GM12801 (cell line): ENCODE data around the gene SPTBN1.

ENCODE experiments used
- TF ChIP-seq, protein P1 (sequence below): IDR thresholded peaks from one replicate; pipeline ENCODE4 v1.5.1; 2011; ENCODE audit warnings: control low read depth; ENCODE audit not compliant: insufficient read length; ENCODE audit errors: extremely low read depth

Gene SPTBN1

DNA sequence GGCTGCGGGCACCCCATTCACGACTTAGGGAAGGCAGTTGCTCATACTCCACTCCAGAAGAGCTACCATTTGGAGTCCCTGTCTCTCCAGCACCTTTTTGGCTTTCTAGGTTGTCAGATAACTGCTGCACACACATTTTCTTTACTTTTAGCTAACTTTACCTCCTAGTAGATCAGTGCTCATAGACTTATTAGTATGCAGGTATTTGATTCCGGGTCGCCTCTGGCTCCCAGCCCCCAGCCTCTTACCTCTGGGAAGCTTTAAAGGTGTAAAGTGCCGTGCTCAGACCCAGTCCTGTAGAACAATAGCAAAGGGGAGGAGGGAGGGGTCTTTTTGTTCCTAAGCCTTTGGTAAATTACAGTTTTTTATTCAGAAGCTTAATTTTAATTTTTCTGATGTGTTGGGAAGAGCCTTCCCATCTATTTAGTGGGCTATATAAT, 102.9 kb downstream of the SPTBN1 start:
- TF ChIP-seq, protein P1, sequence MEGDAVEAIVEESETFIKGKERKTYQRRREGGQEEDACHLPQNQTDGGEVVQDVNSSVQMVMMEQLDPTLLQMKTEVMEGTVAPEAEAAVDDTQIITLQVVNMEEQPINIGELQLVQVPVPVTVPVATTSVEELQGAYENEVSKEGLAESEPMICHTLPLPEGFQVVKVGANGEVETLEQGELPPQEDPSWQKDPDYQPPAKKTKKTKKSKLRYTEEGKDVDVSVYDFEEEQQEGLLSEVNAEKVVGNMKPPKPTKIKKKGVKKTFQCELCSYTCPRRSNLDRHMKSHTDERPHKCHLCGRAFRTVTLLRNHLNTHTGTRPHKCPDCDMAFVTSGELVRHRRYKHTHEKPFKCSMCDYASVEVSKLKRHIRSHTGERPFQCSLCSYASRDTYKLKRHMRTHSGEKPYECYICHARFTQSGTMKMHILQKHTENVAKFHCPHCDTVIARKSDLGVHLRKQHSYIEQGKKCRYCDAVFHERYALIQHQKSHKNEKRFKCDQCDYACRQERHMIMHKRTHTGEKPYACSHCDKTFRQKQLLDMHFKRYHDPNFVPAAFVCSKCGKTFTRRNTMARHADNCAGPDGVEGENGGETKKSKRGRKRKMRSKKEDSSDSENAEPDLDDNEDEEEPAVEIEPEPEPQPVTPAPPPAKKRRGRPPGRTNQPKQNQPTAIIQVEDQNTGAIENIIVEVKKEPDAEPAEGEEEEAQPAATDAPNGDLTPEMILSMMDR = no peak

DNA sequence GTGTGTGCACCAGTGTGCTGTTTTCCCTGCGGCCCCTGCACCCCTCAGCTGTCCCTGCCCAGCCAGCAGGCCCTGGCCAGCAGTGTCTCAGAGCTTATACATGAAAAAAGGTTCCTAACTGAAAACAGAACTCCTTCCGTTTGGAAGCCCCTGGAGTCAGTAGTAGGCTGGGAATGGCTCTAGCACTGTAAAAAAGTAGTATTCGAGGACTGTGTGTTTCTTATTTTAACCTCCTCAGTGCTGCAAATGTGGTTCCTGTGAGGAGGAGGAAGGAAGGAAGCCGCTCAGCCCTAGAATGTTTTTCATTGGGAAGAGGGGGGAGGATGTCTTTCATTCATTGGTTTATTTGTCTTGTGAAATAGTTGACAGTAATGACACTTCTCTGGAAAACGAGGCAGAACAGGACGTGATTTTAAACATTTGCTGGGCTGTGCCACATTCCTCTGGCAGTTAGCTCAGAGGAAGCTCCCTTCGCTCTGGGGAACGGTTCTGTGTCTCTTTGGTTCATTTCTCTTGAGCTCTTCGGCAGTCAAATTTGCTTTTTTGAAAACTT, 103.5 kb downstream of the SPTBN1 start:
- TF ChIP-seq, protein P1 = no peak

DNA sequence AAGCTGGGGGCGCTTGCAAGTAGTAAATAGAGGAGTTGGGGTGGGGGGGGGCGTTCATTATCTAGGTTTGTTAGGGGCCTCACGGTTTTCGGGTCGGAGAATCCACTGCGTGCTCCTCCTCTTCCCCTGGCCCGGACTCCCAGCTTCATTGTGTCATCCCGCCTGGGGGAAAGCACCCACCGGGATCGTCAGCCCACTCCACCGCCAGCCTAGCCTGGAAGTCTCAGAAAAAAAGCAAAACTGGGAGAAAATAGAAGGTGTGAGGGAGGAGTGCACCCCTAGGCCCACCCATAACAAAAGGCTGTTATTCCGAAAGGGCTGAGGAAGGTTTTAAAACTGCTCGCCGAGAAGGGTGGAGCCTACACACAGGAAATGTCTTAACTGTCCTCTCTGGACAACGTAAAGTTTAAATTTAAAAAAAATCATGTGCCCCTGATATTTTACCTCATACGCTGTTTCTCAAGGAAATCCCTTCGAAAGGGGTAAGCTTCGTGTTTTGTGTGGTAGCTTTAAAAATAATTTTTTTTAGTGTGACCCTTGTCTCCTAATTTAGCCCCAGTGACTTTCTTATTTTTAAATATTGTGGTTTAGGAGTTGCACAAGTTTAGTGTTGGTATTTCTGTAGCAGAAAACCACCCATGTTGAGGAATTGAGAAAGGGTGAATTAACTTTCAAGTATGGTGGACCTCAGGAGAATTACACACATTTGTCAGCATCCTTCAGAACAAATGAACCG, 104.2 kb downstream of the SPTBN1 start:
- TF ChIP-seq, protein P1 = no peak

DNA sequence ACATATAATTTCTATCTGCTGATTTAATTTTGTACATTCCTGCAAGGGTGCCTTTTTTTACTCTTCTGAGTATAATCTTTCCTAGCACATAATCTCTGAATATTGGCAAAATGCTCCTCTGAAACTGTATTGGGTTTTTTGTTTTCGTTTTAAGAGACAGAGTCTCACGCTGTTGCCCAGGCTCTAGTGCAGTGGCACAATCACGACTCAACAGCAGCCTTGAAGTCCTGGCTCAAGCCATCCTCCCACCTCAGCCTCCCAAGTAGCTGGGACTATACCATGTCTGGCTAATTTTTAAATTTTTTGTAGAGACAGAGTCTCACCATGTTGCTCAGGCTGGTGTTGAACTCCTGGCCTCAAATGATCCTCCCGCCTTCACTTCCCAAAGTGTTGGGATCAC, 104.9 kb downstream of the SPTBN1 start:
- TF ChIP-seq, protein P1 = no peak

DNA sequence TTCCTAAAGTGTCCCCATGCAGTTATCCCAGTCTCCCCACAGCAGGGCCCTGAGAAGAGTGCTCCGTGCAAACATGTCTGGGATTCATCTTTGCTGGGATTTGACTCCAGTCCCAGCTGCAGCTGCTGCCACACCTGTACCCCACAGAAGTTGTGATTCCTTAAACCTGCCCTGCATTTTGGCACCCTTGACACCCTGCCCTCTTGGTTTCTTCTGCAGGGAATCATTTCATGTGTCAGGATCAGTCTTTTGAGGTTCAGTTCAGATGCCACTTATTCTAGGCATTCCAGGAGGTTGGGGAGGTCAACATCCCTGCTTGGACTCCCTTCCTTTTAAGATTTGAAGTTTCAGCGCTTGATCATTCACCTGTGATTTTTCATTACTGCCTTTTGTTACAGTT, 108.3 kb downstream of the SPTBN1 start:
- TF ChIP-seq, protein P1 = no peak

DNA sequence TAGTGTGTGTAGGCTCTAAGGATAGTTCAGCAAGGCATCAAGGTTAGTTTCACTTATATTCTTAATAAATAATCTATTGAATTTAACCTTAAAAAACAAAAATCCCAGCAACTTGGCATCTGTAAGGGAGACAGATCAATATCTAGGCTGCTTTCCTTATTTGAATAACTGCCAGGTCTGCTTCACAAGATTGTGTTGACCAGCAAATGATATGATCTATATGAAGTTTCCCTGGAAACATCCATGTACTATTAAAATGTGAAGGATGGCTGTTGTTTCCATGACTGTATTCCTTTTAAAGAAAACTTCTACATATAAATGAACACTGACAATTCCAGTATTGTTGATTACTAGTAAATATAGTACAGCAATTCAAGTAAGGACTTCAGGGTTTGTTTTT, 109.4 kb downstream of the SPTBN1 start:
- TF ChIP-seq, protein P1 = no peak

DNA sequence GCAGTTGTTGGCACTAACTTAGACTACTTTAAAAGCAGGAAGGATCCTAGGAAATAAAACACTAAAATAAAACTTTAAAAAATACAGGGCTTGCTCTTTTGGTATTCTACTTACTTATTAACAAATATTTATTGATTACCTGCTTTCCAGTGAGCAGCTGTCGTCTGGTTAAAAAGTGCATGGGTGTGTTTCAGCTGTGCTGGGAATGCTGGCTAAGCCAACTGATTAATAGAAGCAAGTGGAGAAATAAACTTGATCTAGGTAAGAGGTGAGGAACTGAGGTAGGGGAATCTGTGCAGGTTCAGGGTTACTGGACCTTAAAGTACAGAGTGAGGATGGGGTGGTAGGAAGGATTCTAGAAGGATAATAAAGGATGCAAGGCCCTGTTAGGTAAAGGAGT, 110.8 kb downstream of the SPTBN1 start:
- TF ChIP-seq, protein P1 = no peak
